GM12892 (cell line): ENCODE data around the gene GSN.

ENCODE experiments used
- POLR2A ChIP-seq: IDR thresholded peaks from 2 replicates; pipeline ENCODE4 v1.6.1; 2011; ENCODE audit warnings: low read depth, low read length, control low read depth
- POLR2AphosphoS5 ChIP-seq: IDR thresholded peaks from 2 replicates; pipeline ENCODE4 v1.6.1; 2011; ENCODE audit warnings: low read depth, low read length, control low read depth
- TAF1 ChIP-seq: IDR thresholded peaks from 2 replicates; pipeline ENCODE4 v1.6.1; 2011; ENCODE audit warnings: low read depth, mild to moderate bottlenecking, control low read depth, low read length, borderline replicate concordance

DNA sequence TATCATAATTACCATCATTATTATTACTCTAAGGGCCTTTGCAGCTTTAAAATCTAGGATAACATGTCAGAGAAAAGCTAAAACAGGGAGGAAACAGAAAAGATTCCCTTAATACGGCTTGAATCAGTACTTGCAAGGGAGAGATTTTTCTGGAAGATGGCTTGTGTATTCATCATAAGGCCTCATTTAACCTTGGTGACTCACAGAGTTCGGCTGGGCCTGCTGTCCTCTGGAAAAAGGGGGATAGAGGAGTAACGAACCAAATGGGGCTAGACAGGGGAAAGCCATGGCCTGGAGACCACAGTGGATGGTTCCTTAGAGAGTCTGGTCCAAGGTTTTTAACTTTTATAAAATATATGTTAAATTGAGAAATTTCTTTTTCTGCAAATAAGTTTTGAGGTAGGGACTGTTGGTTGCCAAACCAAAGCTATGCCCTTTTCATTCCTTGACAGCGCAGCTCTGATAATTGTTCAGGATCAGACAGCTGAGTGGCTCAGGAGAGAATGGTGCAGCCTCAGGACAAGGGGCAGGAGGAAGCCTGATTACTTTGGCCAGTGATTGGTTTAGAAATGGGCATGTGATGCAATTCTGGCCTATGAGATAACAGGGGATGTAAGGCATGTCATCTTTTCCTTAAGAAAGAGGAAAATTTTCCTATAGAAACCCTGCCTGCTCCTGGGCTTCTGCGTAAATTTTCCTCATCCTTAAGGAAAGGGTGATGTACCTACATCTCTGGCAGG, 25.6 kb upstream of the GSN start:
- no peak for TF ChIP-seq POLR2A
- no peak for TF ChIP-seq POLR2AphosphoS5
- TF ChIP-seq TAF1: no peak
